Subcutaneous abdominal adipose tissue (tissue), 5 donors: ENCODE results near the gene UGT2A2.

ENCODE experiments used
- H3K27ac ChIP-seq: one replicate; pipeline ENCODE4 v1.7.0; 2013; ENCODE audit warnings: low read depth, mild to moderate bottlenecking, inconsistent platforms, low read length, moderate library complexity
- H3K27me3 ChIP-seq, 5 donors: one replicate each; pipeline ENCODE4 v1.7.0; 2013; ENCODE audit warnings: low read length in 5 of 5, inconsistent platforms in 1 of 5; ENCODE audit not compliant: control insufficient read depth in 5 of 5, insufficient read depth in 4 of 5
- H3K36me3 ChIP-seq, 5 donors: one replicate each; pipeline ENCODE4 v1.7.0; 2013; ENCODE audit warnings: low read length in 5 of 5; ENCODE audit not compliant: control insufficient read depth in 5 of 5, insufficient read depth in 5 of 5
- H3K4me1 ChIP-seq, 5 donors: one replicate each; pipeline ENCODE4 v1.7.0; 2013; ENCODE audit warnings: low read length in 5 of 5, mild to moderate bottlenecking in 3 of 5, moderate library complexity in 1 of 5; ENCODE audit not compliant: control insufficient read depth in 5 of 5, insufficient read depth in 5 of 5
- H3K4me3 ChIP-seq, 5 donors: one replicate each; pipeline ENCODE4 v1.7.0; 2013; ENCODE audit warnings: low read length in 5 of 5, low read depth in 1 of 5
- H3K9ac ChIP-seq, 5 donors: one replicate each; pipeline ENCODE4 v1.7.0; 2013; ENCODE audit warnings: low read length in 5 of 5, mild to moderate bottlenecking in 4 of 5, moderate library complexity in 3 of 5
- H3K9me3 ChIP-seq, 5 donors: one replicate each; pipeline ENCODE4 v1.7.0; 2013; ENCODE audit warnings: low read length in 5 of 5; ENCODE audit not compliant: control insufficient read depth in 5 of 5
- donor health status: healthy.
- donor health status: healthy.
- donor health status: healthy.
- donor health status: healthy.
- donor health status: healthy.

UGT2A2 gene

DNA sequence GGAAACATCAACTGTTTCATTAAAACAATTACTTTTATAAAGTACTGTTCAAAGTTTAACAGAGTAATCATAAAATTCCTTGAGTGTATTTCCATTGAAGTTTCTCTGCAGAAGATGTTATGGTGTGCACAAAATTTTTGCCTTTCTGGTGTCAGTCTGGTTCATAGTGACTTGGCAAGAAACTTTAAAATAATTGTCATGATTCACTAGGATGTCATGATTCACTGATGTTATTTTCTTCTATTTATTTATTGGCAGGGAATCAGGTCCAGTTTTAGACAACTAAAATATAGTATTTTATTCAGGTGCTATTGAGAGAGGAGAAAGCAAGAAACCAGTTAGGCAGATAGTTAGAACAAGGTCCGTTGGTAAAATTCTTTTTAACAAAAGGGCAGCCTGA is 9.8 kb upstream of the UGT2A2 start:
- H3K9me3 ChIP-seq = no peaks in the 10 kb centered on the region
- no peak overlapping the region for H3K27ac ChIP-seq
- no peak overlapping the region for H3K4me3 ChIP-seq
- no peaks in the 10 kb centered on the region for H3K27me3 ChIP-seq
- H3K4me1 ChIP-seq = no peaks in the 10 kb centered on the region
- no peak overlapping the region for H3K9ac ChIP-seq
- H3K36me3 ChIP-seq = no peaks in the 10 kb centered on the region

- Histone ChIP-seq H3K9me3 (no peaks in the 10 kb centered on the region), H3K4me3 (no peak overlapping the region), H3K36me3 (no peaks in the 10 kb centered on the region), H3K27ac (no peak overlapping the region), H3K27me3 (no peaks in the 10 kb centered on the region), H3K4me1 (peaks cover 0 to 3% (median 0%) of the 10 kb centered on the region in 5 donors), H3K9ac (no peak overlapping the region)
Measured at GRCh38 chr4:69642961-69643360, 3.5 kb upstream of the UGT2A2 start.

GRCh38 chr4:69640289-69640688 is 847 bp upstream of the UGT2A2 start:
- no peaks in the 10 kb centered on the region for H3K36me3 ChIP-seq
- no peak overlapping the region for H3K4me3 ChIP-seq
- no peaks in the 10 kb centered on the region for H3K27me3 ChIP-seq
- peaks cover 0 to 3% (median 0%) of the 10 kb centered on the region in 5 donors for H3K4me1 ChIP-seq
- no peak overlapping the region for H3K27ac ChIP-seq
- H3K9me3 ChIP-seq = no peaks in the 10 kb centered on the region
- H3K9ac ChIP-seq = no peak overlapping the region

- H3K4me3 ChIP-seq = no peak overlapping the region
- H3K4me1 ChIP-seq = no peaks in the 10 kb centered on the region
- no peak overlapping the region for H3K9ac ChIP-seq
- H3K9me3 ChIP-seq = peaks cover 0 to 3% (median 0%) of the 10 kb centered on the region in 5 donors
- H3K36me3 ChIP-seq = no peaks in the 10 kb centered on the region
- no peak overlapping the region for H3K27ac ChIP-seq
- H3K27me3 ChIP-seq = no peaks in the 10 kb centered on the region
Measured at GRCh38 chr4:69617083-69617694, 22.3 kb downstream of the UGT2A2 start.

DNA sequence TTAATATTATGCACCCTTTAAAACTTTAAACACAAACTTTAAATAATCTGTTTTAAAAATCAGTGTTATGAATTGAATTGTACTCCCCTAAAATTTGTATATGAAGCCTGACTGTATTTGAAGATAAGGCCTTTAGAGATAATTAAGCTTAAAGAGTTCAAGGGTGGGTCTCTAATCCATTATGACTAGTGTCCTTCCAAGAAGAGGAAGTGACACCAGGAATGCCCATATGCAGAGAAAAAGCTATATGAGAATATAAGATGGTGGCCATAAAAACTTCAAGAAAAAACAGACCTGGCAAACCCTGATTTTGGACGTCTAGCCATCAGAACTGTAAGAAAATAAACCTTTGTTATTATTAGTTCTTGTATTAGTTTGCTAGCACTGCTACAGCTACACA is 29.0 kb downstream of the UGT2A2 start:
- H3K9ac ChIP-seq = no peak overlapping the region
- H3K27ac ChIP-seq = no peak overlapping the region
- no peaks in the 10 kb centered on the region for H3K4me1 ChIP-seq
- H3K9me3 ChIP-seq = no peaks in the 10 kb centered on the region
- H3K36me3 ChIP-seq = no peaks in the 10 kb centered on the region
- H3K27me3 ChIP-seq = no peaks in the 10 kb centered on the region
- no peak overlapping the region for H3K4me3 ChIP-seq

GRCh38 chr4:69601065-69601464 is 38.4 kb downstream of the UGT2A2 start:
- no peaks in the 10 kb centered on the region for H3K27me3 ChIP-seq
- no peaks in the 10 kb centered on the region for H3K4me1 ChIP-seq
- H3K4me3 ChIP-seq = no peak overlapping the region
- H3K9ac ChIP-seq = no peak overlapping the region
- no peak overlapping the region for H3K27ac ChIP-seq
- no peaks in the 10 kb centered on the region for H3K36me3 ChIP-seq
- H3K9me3 ChIP-seq = no peaks in the 10 kb centered on the region

- Histone ChIP-seq H3K36me3 (no peaks in the 10 kb centered on the region), H3K9me3 (no peaks in the 10 kb centered on the region), H3K4me1 (no peaks in the 10 kb centered on the region), H3K27ac (no peak overlapping the region), H3K27me3 (no peaks in the 10 kb centered on the region), H3K4me3 (no peak overlapping the region), H3K9ac (no peak overlapping the region)
Measured at GRCh38 chr4:69600013-69600412, 39.4 kb downstream of the UGT2A2 start.

DNA sequence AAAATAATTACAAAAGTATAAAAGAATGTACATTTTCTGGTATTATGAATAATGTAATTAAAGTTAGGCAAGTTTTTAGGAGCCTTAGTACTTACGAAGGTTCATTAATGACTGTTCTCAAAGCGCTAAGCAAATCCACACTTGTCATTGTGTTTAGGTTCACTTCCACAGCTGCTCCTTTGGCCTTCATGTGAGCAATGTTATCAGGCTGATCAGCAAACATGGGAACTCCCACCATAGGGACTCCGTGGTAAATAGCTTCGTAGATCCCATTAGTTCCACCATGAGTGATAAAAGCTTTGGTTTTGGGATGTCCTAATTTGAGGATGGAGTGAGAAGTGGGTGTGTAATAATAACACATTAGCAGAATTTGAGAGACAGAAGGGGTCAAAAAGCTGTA is 45.1 kb downstream of the UGT2A2 start:
- no peaks in the 10 kb centered on the region for H3K27me3 ChIP-seq
- no peaks in the 10 kb centered on the region for H3K36me3 ChIP-seq
- H3K9ac ChIP-seq = no peak overlapping the region
- no peaks in the 10 kb centered on the region for H3K4me1 ChIP-seq
- H3K4me3 ChIP-seq = no peak overlapping the region
- H3K9me3 ChIP-seq = no peaks in the 10 kb centered on the region
- H3K27ac ChIP-seq = no peak overlapping the region

DNA sequence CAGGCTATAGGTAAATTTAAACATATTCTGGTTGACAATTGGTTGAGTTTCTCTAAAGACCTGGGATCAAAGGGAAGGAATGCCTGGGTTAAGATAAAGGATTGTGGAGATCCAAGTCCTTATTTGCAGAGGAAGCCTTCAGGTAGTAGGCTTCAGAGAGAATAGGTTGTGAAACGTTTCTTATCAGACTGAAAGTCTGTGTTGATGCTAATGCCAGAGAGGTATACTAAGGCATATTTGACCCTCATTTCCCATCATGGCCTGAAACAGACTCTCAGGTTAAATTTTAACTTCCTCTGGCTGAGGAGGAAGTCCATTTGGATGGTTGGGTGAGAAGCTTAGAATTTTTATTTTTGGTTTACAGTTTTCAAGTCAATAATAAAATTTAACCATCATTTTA is 48.1 kb downstream of the UGT2A2 start:
- Histone ChIP-seq H3K4me1 (no peaks in the 10 kb centered on the region), H3K27me3 (no peaks in the 10 kb centered on the region), H3K9ac (no peak overlapping the region), H3K9me3 (no peaks in the 10 kb centered on the region), H3K4me3 (no peak overlapping the region), H3K36me3 (no peaks in the 10 kb centered on the region), H3K27ac (no peak overlapping the region)

DNA sequence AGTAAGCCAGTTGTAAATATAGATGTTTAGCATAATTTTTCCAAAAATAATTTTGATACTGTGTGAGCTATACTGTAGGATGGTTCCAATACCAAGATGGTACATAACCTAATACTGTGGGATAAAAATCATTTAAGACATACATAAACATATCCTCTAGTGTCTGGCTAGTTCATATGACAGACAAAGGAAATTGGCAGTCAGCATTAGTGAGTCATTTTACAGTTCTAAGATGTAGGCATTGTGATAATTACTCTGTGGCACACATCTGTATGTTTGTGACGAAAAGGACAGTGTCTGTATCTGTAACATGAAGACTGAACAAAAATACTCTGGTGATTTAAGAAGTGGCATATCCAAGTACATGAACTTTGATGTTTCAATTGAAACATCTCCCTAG is 49.6 kb downstream of the UGT2A2 start:
- no peaks in the 10 kb centered on the region for H3K9me3 ChIP-seq
- H3K9ac ChIP-seq = no peak overlapping the region
- H3K36me3 ChIP-seq = no peaks in the 10 kb centered on the region
- H3K4me3 ChIP-seq = no peak overlapping the region
- no peak overlapping the region for H3K27ac ChIP-seq
- H3K4me1 ChIP-seq = no peaks in the 10 kb centered on the region
- no peaks in the 10 kb centered on the region for H3K27me3 ChIP-seq

- Histone ChIP-seq H3K4me3 (no peak overlapping the region), H3K4me1 (no peaks in the 10 kb centered on the region), H3K9ac (no peak overlapping the region), H3K36me3 (no peaks in the 10 kb centered on the region), H3K27me3 (no peaks in the 10 kb centered on the region), H3K9me3 (no peaks in the 10 kb centered on the region), H3K27ac (no peak overlapping the region)
Measured at GRCh38 chr4:69584135-69584534, 55.3 kb downstream of the UGT2A2 start.
